Pancreas (tissue), 10 donors: ENCODE data around the gene LAMTOR2. TPM values are rescaled to one million over a fixed set of nuclear protein-coding genes. Genes with fewer than 3 reads are reported as not detected.
A peak's percentile ranks its signal among the peaks of the same experiment; 100 is the strongest.

Experiments used
- ATAC-seq, 4 donors: fragments of 200-7000 bp; cut with Tn5 transposase; one replicate each; pipeline versions ENCODE4 v1.8.0 to v1.9.1; 2020; ENCODE audit warnings: mild to moderate bottlenecking in 4 of 4, moderate library complexity in 4 of 4
- DNase-seq, 6 donors: peaks; one replicate each; pipeline ENCODE4 v3.0.0-alpha.2; 2020
- FAIRE-seq: peaks from 2 replicates; lab custom pipeline; 2012; peaks lifted over from hg19 to GRCh38; lab: Jason Lieb, UNC
- H3K27ac ChIP-seq, 4 donors: fragments of 200-600 bp; sonication (generic); 1 replicate in 3 of 4; 2 replicates in 1 of 4; pipeline versions ENCODE4 v1.5.0 to v1.8.0; 2020
- H3K27me3 ChIP-seq, 4 donors: fragments of 200-600 bp; one replicate each; pipeline ENCODE4 v1.8.0; 2021
- H3K36me3 ChIP-seq, 3 donors: fragments of 200-600 bp; sonication (generic) in 1 of 3; one replicate each; pipeline versions ENCODE4 v1.5.0 to v1.8.0; 2020 to 2021
- H3K4me1 ChIP-seq, 3 donors: fragments of 200-600 bp; one replicate each; pipeline ENCODE4 v1.8.0; 2021
- H3K4me3 ChIP-seq, 4 donors: fragments of 200-600 bp; sonication (generic) in 2 of 4; one replicate each; pipeline versions ENCODE4 v1.5.0 to v1.8.0; 2020 to 2021
- H3K9me3 ChIP-seq, 4 donors: fragments of 200-600 bp; one replicate each; pipeline ENCODE4 v1.8.0; 2021
- WGBS, 2 donors: extraction: QIAGEN DNeasy Blood & Tissue Kit; methylation state at CpG; one replicate each; pipeline ENCODE4 v1.1.7; 2013; 5-methylcytosine and 5-hydroxymethylcytosine counted together
- intact Hi-C, 3 donors: fragments of 100-400 bp; cut with DNase I; formaldehyde crosslinking; loops; one replicate each; pipeline versions ENCODE4 v1.11.1 to v1.14.2; 2022
- polyA plus RNA-seq, 2 donors: library from polyadenylated mRNA; stranded (reverse); fragments of 200-250 nt; gene quantifications; one replicate each; pipeline ENCODE4 v1.2.3, GENCODE V29; 2013
- total RNA-seq, 6 donors: library from RNA; stranded (reverse); fragmentation: NEBNext Ultra II Directional in 4 of 6; extraction: Animal tissue kit (Norgen Biotek cat#: 25700) in 4 of 6; gene quantifications; one replicate each; pipeline versions ENCODE4 v1.2.1 to v1.2.4, GENCODE V29; 2021 to 2023
- TF ChIP-seq, protein P1 (sequence below), 4 donors: fragments of 200-600 bp; sonication (generic) in 3 of 4; IDR thresholded peaks; one replicate each; pipeline versions ENCODE4 v1.5.0 to v1.8.0; 2021; ENCODE audit warnings: antibody characterized with exemption in 4 of 4
- donor health status: healthy with polysubstance abuse.
- donor health status: DM: no; HTN: no; CAD: no; lungs with moderate emphysema.
- donor health status: DM: no; HTN: no; CAD: no.
- donor health status: control.
- donor health status: control.
- donor health status: Bipolar disorder and iron deficiency.
- donor health status: DM: yes; HTN: yes; CAD: no.
- donor health status: DM: no; HTN: no; CAD: no.
- donor health status: DM: no; HTN: no; CAD: no.
- donor health status: DM: yes; HTN: yes; CAD: no.

LAMTOR2 gene
- total and polyA plus RNA-seq, 8 donors, result 31.7 to 60.1 (median 33.2) TPM

DNA sequence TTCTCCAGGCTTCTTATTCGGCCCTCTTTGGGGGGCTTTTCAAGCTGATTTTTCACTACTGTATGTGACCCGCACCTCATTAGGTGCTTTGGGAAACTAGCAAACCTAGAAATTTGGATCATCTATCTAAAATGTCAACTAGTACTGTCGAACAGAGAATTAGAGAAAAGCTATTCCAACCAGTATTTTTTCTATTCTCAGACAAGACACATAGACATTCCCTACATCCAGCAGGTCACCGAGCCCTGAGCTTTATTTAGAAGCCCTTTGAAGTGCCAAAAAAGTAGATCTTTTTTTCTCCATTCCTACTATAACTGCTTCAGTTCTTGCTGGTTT is 33.5 kb upstream of the LAMTOR2 start:
- DNase-seq (no peak), ATAC-seq (no peak), FAIRE-seq (no peak)
- Histone ChIP-seq H3K4me1 (peaks cover 6 to 15% (median 14%) of the 10 kb centered on the region in 3 donors), H3K9me3 (no peaks in the 10 kb centered on the region), H3K36me3 (peaks cover 0 to 32% (median 9%) of the 10 kb centered on the region in 3 donors), H3K27me3 (no peaks in the 10 kb centered on the region), H3K27ac (peak overlapping the region in 2 of 4 donors; percentile 65 to 76), H3K4me3 (peak overlapping the region; percentile 45 to 92 (median 82))
- 3 to 5% methylated on average over 4 of the region's 4 CpGs for WGBS, 2 donors
- intact Hi-C loops, result no loop called here
- TF ChIP-seq, protein P1, sequence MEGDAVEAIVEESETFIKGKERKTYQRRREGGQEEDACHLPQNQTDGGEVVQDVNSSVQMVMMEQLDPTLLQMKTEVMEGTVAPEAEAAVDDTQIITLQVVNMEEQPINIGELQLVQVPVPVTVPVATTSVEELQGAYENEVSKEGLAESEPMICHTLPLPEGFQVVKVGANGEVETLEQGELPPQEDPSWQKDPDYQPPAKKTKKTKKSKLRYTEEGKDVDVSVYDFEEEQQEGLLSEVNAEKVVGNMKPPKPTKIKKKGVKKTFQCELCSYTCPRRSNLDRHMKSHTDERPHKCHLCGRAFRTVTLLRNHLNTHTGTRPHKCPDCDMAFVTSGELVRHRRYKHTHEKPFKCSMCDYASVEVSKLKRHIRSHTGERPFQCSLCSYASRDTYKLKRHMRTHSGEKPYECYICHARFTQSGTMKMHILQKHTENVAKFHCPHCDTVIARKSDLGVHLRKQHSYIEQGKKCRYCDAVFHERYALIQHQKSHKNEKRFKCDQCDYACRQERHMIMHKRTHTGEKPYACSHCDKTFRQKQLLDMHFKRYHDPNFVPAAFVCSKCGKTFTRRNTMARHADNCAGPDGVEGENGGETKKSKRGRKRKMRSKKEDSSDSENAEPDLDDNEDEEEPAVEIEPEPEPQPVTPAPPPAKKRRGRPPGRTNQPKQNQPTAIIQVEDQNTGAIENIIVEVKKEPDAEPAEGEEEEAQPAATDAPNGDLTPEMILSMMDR (IDR thresholded peaks at IDR 0.05), result no peak

DNA sequence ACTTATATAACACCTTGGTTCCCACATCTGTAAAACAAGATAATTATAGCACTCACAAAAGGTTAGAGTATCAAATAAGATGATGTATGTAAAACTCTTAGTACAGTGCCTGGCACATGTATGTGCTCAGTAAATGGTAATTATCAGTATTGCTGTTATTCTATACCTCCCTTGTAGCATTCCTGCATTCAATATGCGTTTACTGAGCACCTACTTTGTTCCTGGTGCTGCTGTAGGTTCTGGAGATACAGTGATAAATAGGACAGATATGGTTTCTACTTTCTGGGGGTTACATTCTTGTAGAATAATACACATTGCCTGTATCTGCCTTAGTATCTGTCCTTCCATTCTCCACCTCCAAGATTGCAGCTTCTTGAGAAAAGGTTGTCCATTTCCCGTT is 32.6 kb upstream of the LAMTOR2 start:
- no peaks in the 10 kb centered on the region for H3K9me3 ChIP-seq
- WGBS, 2 donors, result 65 to 72% methylated on average over 2 of the region's 2 CpGs
- intact Hi-C loops, result no loop called here

DNA sequence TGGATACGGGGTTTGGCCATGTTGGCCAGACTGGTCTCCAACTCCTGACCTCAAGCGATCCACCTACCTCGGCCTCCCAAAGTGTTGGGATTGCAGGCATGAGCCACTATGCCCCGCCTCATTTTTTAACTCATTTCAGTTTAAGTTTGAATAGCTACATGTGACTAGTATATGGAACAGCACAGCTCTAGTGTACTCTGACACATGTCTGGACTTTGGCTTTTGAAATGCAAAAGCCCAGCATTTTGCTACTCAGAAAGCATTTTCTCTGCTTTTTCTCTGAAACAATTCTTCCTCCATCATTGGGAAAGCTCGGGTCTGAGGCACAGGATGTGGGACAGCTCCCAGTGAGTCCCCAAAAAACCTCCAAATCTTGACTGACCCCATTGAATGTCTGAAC is 29.8 kb upstream of the LAMTOR2 start:
- FAIRE-seq (no peak), ATAC-seq (no peak), DNase-seq (no peak)
- 64 to 75% methylated on average over 5 of the region's 5 CpGs for WGBS, 2 donors
- no peak overlapping the region for H3K27ac ChIP-seq
- no peaks in the 10 kb centered on the region for H3K27me3 ChIP-seq
- H3K9me3 ChIP-seq, result no peaks in the 10 kb centered on the region
- intact Hi-C loops, result no loop called here
- TF ChIP-seq, protein P1 (IDR thresholded peaks at IDR 0.05), result no peak
- no peaks in the 10 kb centered on the region for H3K36me3 ChIP-seq
- H3K4me3 ChIP-seq, result no peak overlapping the region
- peaks cover 0 to 3% (median 2%) of the 10 kb centered on the region in 3 donors for H3K4me1 ChIP-seq

More for the DNA sequence above, 32.6 kb upstream of the LAMTOR2 start:
- no peak overlapping the region for H3K27ac ChIP-seq
- ATAC-seq (no peak), FAIRE-seq (no peak), DNase-seq (no peak)
- H3K4me3 ChIP-seq, result no peak overlapping the region
- H3K4me1 ChIP-seq, result peaks cover 6 to 14% (median 12%) of the 10 kb centered on the region in 3 donors
- H3K27me3 ChIP-seq, result no peaks in the 10 kb centered on the region
- TF ChIP-seq, protein P1 (IDR thresholded peaks at IDR 0.05), result no peak
- H3K36me3 ChIP-seq, result peaks cover 0 to 23% (median under 1%) of the 10 kb centered on the region in 3 donors

DNA sequence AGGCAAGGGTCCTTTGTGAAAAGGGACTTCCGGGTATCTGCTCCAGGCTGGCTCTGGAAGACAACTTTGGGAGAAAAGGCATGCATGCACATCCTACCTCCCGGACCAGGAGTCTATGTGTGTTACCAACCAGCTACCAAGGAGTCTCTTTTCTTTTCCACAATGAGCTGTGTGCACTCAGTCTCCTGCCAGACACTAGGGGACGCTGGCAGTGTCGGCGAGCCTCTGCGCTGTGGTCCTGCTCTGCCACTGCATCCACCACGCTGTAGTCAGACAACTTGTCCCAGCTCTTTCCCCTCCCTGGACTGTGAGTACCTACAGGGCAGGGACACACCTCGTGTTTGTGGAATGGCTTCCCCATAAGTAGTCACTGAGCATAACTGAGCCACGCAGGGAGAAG is 28.7 kb upstream of the LAMTOR2 start:
- FAIRE-seq (no peak), DNase-seq (peak in 5 of 6 donors; percentile 27 to 72 (median 63))

DNA sequence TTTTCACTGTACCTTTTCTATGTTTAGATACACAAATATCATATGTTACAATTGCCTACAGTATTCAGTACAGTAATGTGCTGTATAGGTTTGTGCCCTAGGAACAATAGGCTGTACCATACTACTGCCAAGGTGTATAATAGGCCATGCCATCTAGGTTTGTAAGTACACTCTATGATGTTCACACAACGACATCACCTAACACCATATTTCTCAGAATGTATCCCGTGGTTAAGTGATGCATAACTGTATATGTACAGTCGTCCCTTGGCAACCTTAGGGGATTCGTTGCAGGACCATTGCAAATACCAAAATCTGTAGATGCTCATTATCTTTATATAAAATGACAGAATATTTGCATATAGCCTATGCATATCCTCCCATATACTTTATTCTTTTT is 28.0 kb upstream of the LAMTOR2 start:
- Histone ChIP-seq H3K27me3 (no peaks in the 10 kb centered on the region), H3K9me3 (no peaks in the 10 kb centered on the region), H3K27ac (no peak overlapping the region), H3K4me1 (no peaks in the 10 kb centered on the region), H3K4me3 (no peak overlapping the region), H3K36me3 (no peaks in the 10 kb centered on the region)
- DNase-seq (no peak), FAIRE-seq (no peak), ATAC-seq (no peak)
- TF ChIP-seq, protein P1 (IDR thresholded peaks at IDR 0.05), result no peak
- 73 to 80% methylated on average over 4 of the region's 4 CpGs for WGBS, 2 donors
- intact Hi-C loops, result no loop called here

More for the DNA sequence above, 28.7 kb upstream of the LAMTOR2 start:
- Histone ChIP-seq H3K4me3 (no peak overlapping the region), H3K27me3 (no peaks in the 10 kb centered on the region), H3K36me3 (no peaks in the 10 kb centered on the region), H3K9me3 (no peaks in the 10 kb centered on the region), H3K27ac (no peak overlapping the region), H3K4me1 (no peaks in the 10 kb centered on the region)
- TF ChIP-seq, protein P1 (IDR thresholded peaks at IDR 0.05), result peak; percentile 9 to 52 (median 40)
- intact Hi-C loops, result no loop called here
- 4 to 6% methylated on average over 9 of the region's 9 CpGs for WGBS, 2 donors
- peak; percentile 88 to 97 (median 92) for ATAC-seq
